Kidney tubule cell (primary cell): ENCODE results near the gene ENDOV.

ENCODE experiments used
- DNase-seq: peaks from one replicate; pipeline ENCODE4 v3.0.0-alpha.2; 2018; ENCODE audit warnings: low spot score

ENDOV gene

DNA sequence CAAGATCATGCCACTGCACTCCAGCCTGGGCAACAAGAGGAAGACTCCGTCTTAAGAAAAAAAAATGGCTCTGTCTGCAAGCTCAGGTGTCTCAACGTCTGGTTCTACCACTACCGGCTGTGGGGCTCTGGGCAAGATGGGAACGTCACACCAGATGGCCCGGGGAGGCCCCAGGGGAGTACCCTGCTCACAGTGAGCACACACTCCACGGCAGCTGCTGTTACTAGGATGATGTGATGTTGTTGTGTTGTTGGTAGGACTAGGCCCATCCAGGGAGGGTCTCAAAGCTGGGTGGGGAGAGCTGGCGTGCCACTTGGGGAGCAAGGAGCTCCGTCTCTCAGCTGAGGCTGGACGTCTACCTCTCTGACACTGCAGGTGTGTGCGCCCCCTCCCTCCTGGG lies 70.9 kb downstream of the ENDOV start:
- DNase-seq = no peak

DNA sequence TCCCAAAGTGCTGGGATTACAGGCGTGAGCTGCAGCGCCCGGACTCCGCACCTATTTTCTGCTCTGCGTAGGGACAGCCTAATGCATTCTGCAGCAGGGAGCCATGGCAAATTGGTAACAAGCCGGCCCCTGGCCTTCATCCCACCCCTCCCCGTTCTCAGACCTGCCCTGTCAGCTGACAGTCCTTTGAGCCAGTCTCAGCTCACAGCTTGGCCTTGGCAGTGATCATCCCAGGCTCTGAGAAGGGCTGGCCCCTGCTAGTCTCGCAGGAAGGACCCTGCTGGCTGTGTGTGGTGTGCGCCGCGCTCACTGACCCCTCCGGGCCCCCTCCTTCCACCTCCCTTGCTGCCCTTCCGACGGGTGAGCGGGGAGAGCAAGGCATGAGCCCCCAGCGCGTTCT lies 71.7 kb downstream of the ENDOV start:
- DNase-seq = no peak

DNA sequence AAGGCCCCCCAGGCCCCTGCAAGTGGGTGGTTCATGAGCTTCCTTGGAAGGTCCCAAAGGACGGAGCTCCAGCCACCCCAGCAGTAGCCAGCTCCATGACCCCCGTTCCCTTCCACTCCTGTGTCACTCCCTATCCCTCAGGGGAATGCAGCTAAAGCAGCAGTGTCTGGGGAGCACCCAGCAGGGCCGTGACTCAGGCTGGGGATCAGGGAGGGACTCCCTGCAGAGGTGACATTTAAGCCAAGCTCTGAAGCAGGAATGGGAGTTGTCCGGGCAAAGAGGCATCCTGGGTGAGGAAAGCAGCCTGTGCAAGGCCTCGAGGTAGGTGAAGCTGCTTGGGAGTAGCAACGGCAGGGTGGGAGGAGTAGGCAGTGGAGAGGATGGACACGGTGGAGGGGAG lies 72.5 kb downstream of the ENDOV start:
- no peak for DNase-seq
